HG03064 (cell line): ENCODE measurements around the gene EDRF1.
A peak's percentile ranks its signal among the peaks of the same experiment; 100 is the strongest.
"Not testable (repeated sequence)": the region's sequence is repeated elsewhere in the genome, so short reads cannot be mapped to it uniquely, and the experiment has no call there.

Experiments
- ATAC-seq: cut with Tn5 transposase; IDR thresholded peaks from one replicate; pipeline ENCODE4 v1.9.1; 2021; ENCODE audit warnings: low read depth; ENCODE audit not compliant: unreplicated experiment

EDRF1 gene

GRCh38 chr10:125700355-125700911 lies 19.1 kb upstream of the EDRF1 start:
- no peak for ATAC-seq

DNA sequence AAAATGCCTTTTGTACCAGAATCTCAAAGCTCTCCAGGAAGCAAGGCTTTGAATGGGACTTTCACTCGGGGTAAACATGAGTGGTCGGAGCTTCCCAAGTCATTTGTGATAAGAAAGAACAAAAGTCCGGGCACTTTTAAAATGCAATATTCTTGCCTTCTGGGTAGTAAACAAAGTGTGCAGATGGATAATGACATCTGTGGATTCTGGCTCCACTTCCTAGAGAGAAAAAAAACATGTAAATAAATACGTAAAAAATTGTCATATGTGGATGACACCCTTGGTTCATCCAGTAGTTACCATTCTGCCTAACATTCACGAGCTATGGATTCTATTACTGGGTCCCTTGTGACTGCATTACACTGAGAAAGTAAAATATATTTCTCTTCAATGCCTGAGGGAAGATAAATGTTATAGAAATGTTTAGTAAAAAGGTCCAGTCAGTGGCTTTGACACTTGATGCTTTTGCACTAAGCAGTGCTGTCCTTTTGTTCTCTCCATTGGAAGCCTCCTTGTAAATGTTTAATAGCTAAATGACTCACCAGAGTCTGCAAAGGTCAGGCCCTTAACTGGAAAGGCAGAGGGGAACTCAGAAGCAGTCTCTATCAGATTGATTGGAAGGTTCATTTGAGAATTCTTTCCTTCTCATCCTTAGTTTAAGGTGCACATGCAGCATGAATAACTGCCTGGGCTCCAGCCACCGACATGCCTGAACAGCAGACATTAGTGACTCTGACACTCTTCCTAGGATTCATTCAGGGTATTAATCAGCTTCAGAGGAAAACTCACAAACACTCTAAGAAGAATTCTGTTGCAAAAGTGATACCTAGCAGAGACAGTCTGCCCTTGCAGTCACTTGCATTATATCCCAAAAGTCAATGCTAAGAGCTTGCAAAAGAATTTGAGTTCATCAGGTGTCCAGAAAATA lies 11.7 kb upstream of the EDRF1 start:
- ATAC-seq = peak; percentile 75

GRCh38 chr10:125708971-125709503 lies 10.5 kb upstream of the EDRF1 start:
- no peak for ATAC-seq

GRCh38 chr10:125709553-125710474 lies 9.7 kb upstream of the EDRF1 start:
- no peak for ATAC-seq

DNA sequence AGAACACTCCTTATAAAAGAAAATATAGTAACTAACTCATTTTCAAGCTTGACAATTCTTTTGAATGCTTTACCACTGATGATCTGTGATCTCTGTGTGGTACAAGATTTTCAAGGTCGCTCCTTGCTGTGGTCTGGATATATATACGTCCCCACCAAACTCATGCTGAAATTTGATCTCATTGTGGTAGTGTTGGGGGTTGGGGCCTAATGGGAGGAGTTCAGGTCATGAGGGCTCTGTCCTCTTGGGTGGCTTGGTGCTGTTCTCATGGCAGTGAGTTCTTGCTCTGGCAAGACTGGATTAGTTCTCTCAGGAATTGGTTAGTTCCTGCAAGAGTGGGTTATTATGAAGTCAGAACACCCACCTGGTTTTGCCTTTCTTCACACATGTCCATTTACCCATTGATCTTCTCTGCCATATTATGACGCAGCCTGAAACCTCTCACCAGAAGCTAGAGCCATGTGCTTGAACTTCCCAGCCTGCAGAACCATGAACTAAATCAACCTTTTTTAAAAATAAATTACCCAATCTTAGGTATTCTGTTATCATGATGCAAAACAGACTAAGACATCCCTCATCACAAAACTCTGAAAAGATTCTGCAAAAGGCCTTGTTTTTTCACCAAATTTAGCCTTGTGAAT lies 8.3 kb upstream of the EDRF1 start:
- ATAC-seq = no peak

GRCh38 chr10:125714728-125715127 lies 4.8 kb upstream of the EDRF1 start:
- ATAC-seq = not testable (repeated sequence)

- ATAC-seq = no peak
Observed at GRCh38 chr10:125720002-125720382, 483 bp downstream of the EDRF1 start.

DNA sequence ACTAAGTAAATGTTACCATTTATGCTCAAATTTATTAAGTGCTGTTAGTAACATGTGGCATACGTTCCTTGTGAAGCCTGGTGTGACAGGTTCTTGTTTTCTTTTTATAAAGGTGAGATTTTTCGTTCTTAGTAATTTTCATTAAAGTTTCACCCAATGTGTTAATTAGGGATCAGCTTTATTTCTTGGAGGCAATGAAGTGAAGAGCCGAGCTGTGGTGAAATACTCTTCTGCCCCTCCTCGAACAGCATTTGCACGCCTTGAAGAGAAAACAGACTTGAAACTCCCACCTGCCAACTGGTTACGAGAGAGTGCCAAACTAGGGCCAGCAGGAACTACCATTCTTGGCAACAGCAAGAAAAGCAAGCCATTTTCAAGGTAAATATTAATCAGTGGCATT lies 1.5 kb downstream of the EDRF1 start:
- ATAC-seq = peak; percentile 51

DNA sequence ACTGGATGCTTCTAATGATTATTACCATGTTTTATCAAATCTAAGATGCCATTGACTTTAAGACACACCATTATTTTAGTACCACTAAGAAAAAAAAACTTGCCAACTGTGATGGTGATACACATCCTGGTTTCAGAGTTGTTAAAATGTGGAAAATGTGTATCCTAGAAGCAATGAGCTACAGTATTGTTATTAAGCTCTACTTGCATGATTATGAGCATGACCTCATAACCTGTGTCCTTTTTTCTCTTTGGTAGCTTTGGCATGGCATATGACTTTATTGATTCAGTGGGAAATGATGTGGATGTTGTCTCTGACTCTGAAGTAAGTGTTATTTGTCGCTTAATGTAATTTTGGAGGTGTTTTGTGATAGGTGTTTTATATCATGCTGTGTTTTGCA lies 3.3 kb downstream of the EDRF1 start:
- ATAC-seq = no peak

DNA sequence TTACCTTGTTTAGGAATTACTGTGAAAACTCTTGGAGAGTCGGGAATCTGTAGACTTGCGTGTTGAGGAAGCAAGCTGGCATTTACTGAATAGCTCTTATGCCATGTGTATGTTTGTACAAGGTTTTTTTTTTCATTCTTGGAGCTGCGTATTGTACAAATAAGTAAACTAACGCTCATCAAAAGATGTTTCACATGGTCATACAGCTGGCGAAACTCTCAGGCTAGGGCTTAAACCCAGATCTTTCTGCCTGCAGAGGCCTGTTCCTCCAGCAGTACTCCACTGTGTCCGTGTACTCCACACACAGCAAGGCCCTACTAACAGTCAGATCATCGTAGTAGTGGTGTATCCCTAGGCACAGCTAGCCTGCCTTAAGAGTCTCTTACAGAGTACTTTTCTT lies 7.4 kb downstream of the EDRF1 start:
- no peak for ATAC-seq

DNA sequence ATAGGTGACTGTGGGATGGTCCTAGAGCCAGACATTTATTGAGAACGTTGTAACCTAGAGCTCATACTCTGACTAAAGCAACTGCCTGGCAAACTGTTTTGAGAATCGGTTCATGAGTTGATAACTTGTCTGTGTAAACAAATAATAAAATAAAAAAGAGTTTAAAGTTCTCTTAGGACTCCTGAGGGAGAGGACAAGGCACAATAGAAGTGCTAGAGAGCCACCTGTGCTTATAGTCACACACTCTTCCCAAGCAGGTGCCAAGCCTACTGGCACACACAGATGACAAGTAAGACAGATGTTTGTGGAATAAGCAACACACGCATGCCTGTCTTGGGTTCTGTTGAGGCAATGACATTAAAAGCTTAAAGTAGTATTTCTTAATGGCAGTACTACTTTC lies 7.9 kb downstream of the EDRF1 start:
- no peak for ATAC-seq

DNA sequence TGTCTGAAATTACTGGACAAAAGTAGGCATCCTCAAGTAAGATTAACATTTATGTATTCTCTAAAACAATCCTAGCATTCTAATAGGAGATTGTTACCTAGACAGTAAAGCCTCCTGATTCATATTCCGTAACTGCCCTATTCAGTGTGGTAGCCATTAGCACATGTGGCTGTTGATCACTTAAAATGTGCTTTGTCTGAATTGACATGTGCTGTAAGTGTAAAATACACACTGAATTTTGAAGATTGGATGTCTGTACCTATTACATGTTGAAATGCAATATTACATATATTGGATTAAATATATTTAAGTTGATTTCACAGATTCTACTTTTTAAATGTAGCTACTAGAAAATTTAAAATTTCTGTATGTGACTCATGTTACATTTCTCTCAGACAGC lies 14.6 kb downstream of the EDRF1 start:
- no peak for ATAC-seq

- ATAC-seq = no peak
Observed at GRCh38 chr10:125734823-125735222, 15.3 kb downstream of the EDRF1 start.

DNA sequence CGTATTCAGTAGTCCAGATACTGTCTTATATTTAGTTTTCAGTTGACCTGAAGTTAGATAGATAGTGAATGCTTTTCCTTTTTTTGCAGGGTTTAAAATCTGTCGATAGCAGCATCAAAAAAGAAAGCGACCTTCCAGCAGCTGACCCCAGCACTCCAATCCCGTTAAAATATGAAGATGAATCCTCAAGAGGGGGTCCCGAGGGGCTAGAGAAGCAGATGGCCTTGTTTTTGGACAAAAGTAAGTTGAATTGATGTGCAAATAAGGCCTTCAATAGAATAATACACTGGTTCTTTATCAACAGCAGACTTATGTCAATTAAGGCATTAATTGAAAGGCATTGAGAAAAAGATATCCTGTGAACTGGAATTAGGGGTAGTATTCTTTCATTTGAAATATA lies 18.7 kb downstream of the EDRF1 start:
- no peak for ATAC-seq

DNA sequence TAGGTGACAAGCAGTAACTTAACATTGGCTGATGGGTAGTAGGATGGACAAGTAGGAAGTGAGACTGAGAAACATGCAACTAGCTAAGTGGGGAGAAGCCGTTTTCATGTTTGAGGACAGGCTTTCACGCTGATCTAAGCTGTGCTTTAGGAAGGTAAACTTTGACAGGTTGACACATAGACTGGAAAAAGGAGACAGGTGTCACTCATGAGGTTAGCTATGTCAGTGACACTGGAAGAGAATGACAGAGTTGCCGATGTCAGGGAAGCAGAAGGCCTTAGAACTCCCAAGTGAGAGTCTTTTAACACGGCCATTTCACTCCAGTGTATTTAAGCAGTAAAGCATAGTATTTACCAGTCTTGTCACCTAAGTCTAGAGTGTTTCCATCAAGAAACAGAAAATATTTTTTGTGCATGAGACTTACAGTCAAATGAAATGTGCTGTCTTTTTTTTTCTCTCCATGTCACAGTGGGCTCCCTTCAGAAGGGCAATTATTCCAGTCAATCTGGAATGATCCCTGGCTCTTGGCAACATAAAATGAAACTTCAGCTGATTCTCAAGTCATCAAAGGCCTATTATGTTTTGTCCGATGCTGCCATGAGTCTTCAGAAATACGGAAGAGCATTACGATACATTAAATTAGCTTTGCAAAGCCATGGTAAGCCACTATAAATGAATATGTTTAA lies 20.6 kb downstream of the EDRF1 start:
- no peak for ATAC-seq

DNA sequence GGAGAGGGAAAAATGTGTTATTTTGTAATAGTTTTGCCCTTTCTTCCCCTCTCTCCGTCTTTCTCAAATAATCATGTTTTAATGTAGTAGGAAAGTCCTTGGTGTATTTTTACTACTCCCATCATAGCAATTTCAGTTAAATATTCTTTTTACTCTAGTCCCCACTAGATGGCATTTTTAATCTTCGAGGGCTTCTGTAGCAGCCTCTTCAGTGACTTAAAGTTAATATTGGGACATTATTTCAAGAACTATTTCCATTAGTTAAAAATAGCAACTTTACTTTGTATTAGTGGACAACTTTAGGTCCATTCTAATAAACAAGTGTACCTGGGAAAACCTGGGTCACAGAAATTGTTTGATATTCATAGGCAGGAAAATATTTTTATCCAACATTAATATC lies 23.0 kb downstream of the EDRF1 start:
- no peak for ATAC-seq

GRCh38 chr10:125744909-125745308 lies 25.4 kb downstream of the EDRF1 start:
- ATAC-seq = no peak

DNA sequence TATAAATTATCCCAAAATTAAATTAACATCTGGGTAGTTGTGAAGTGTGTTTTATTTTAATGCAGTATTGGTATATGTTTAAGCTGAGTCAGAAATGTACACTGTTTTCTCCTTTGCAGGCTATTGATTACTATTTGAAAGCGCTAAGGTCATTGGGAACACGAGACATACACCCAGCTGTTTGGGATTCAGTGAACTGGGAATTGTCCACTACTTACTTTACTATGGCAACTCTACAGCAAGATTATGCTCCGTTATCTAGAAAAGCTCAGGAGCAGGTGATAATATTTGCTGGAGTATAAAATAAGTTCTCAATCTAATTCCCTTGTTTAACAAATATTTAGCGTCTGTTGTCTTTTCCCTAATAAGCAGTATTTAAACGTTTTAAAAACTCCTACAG lies 27.9 kb downstream of the EDRF1 start:
- no peak for ATAC-seq

GRCh38 chr10:125756196-125756595 lies 36.7 kb downstream of the EDRF1 start:
- no peak for ATAC-seq
